GM10266 (cell line): Measurements from ENCODE around the gene ZNF140.
A peak's percentile ranks its signal among the peaks of the same experiment; 100 is the strongest.

ENCODE experiments used
- DNase-seq: peaks from one replicate; pipeline ENCODE4 v3.0.0; 2012; ENCODE audit errors: extremely low spot score
- CTCF ChIP-seq: IDR thresholded peaks from 2 replicates; pipeline ENCODE4 v1.5.1; 2012; ENCODE audit warnings: mild to moderate bottlenecking, low read depth; ENCODE audit not compliant: control insufficient read depth, insufficient read depth; ENCODE audit errors: missing control alignments

ZNF140 gene

GRCh38 chr12:133061954-133062353, 18.8 kb upstream of the ZNF140 start:
- no peak for DNase-seq
- TF ChIP-seq CTCF, result no peak

GRCh38 chr12:133063556-133063955, 17.2 kb upstream of the ZNF140 start:
- TF ChIP-seq CTCF, result no peak
- no peak for DNase-seq

- no peak for DNase-seq
- TF ChIP-seq CTCF, result no peak
Observed at GRCh38 chr12:133073836-133074235, 6.9 kb upstream of the ZNF140 start.

- TF ChIP-seq CTCF, result no peak
- DNase-seq, result peak; percentile 83
Observed at GRCh38 chr12:133080026-133080367, 726 bp upstream of the ZNF140 start.

- no peak for TF ChIP-seq CTCF
- DNase-seq, result no peak
Observed at GRCh38 chr12:133081159-133081780, 547 bp downstream of the ZNF140 start.

GRCh38 chr12:133083345-133083744, 2.6 kb downstream of the ZNF140 start:
- TF ChIP-seq CTCF, result no peak
- DNase-seq, result no peak

GRCh38 chr12:133105620-133106019, 24.9 kb downstream of the ZNF140 start:
- no peak for DNase-seq
- TF ChIP-seq CTCF, result no peak
